ENCODE measurements around the gene SUN2. TPM values are rescaled to one million over a fixed set of nuclear protein-coding genes. Genes with fewer than 3 reads are reported as not detected.

The SUN2 gene
- total and polyA plus RNA-seq, 9 of the 15 experiments (the other 6 are each of a cell fraction or from before 2014, with no cell fraction given): 0.11 to 42.6 (median 16.7) TPM

DNA sequence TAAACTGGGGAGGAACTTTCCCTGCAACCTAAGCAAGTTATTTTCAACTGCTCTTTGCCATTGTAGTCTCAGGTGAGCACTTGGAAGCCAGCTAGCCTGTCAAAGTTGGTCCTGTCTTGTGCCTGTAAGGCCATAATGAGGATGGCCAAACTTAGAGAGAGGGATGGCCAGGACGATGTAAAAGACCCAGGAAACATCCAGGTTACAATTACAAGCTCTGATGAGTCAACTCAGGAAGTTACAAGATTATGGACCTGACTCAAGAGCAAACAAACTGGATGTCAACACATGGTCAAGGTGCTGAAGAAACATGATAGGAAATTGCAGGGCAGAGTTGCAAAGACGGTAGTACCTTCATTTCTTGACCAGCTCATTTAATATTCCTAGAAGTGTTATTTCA, 48.5 kb downstream of the SUN2 start (continued):
- TF ChIP-seq, protein P1, sequence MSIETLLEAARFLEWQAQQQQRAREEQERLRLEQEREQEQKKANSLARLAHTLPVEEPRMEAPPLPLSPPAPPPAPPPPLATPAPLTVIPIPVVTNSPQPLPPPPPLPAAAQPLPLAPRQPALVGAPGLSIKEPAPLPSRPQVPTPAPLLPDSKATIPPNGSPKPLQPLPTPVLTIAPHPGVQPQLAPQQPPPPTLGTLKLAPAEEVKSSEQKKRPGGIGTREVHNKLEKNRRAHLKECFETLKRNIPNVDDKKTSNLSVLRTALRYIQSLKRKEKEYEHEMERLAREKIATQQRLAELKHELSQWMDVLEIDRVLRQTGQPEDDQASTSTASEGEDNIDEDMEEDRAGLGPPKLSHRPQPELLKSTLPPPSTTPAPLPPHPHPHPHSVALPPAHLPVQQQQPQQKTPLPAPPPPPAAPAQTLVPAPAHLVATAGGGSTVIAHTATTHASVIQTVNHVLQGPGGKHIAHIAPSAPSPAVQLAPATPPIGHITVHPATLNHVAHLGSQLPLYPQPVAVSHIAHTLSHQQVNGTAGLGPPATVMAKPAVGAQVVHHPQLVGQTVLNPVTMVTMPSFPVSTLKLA (conservative IDR thresholded peaks at IDR 0.05): peak in 1 of 2 experiments; percentile 34; a peak in 1 of 4 replicates
- TF ChIP-seq MCM3 (IDR thresholded peaks at IDR 0.05) (no peak), SRSF7 (optimal IDR thresholded peaks at IDR 0.05; ENCODE audit: low read depth, low read length) (no peak), NFXL1 (CRISPR knock-in tag; IDR thresholded peaks at IDR 0.05) (no peak), ZNF717 (CRISPR knock-in tag; IDR thresholded peaks at IDR 0.05) (no peak), EHMT2 (IDR thresholded peaks at IDR 0.05) (no peak)

GRCh38 chr22:38706901-38707195, 49.0 kb downstream of the SUN2 start:
- H3K4me1 ChIP-seq (replicated peaks in 1 of 2; ENCODE audit: control insufficient read depth in 2 of 2, insufficient read depth in 2 of 2, low read length in 2 of 2): peaks cover 26 to 36% of the 10 kb centered on the region in 2 experiments; a peak in 4 of 5 replicates
- in situ Hi-C loops (cut with MboI): no loop called here

More at GRCh38 chr22:38706901-38707195, 49.0 kb downstream of the SUN2 start:
- H3K27ac ChIP-seq (ENCODE audit: extremely low read depth, low read depth, low read length): peak overlapping the region; percentile 91
- 0% methylated on average over 4 of the region's 4 CpGs for WGBS (ENCODE audit: insufficient coverage, low coverage, missing lambda C conversion rate)
- FAIRE-seq: no peak
- peak overlapping the region; percentile 86 to 97 for H3K9ac ChIP-seq (ENCODE audit: insufficient read depth in 1 of 2, low read depth in 2 of 2, low read length in 2 of 2)
- H3K36me3 ChIP-seq (ENCODE audit: control insufficient read depth, insufficient read depth, low read length): peaks cover 31% of the 10 kb centered on the region; the same call in 2 of the 3 replicates
- no peaks in the 10 kb centered on the region for H3K9me3 ChIP-seq (replicated peaks; ENCODE audit: control insufficient read depth, insufficient read depth, low read depth, low read length)
- intact Hi-C loops (cut with micrococcal nuclease): no loop called here
- H3K4me2 ChIP-seq (ENCODE audit: insufficient read depth, low read length): peak overlapping the region; percentile 91
- H3K9me1 ChIP-seq (ENCODE audit: control insufficient read depth, insufficient read depth, low read length): no peaks in the 10 kb centered on the region
- POLR2A ChIA-PET: interaction anchor here (0.6 to 2.7 kb wide), 9 partner anchors 8 to 50 kb away, joined by 3 to 9 read pairs (median 6); partner anchors contain the start of gene TOMM22
- BruUV-seq (replicated peaks): no TSS peak
- TF ChIP-seq EP400 (IDR thresholded peaks at IDR 0.05) (0 out of 2 replicates have a peak, but pooled peaks have one; percentile 2), ARHGAP35 (IDR thresholded peaks at IDR 0.05; ENCODE audit: partially characterized antibody) (no peak)
- H4K20me1 ChIP-seq (replicated peaks; ENCODE audit: control insufficient read depth, insufficient read depth, low read length): peaks cover 18% of the 10 kb centered on the region
- H2AFZ ChIP-seq (ENCODE audit: low read depth, low read length): no peak overlapping the region
- no peak for DNase-seq (ENCODE audit: extremely low read depth in 1 of 4, low spot score in 3 of 4)
- H3K4me3 ChIP-seq: peak overlapping the region; percentile 94
- no peaks in the 10 kb centered on the region for H3K27me3 ChIP-seq (ENCODE audit: control insufficient read depth in 2 of 2, insufficient read depth in 2 of 2, low read length in 2 of 2)
- CTCF ChIA-PET (ENCODE audit: low intra/inter-chr PET ratio): no interaction called here
- peaks cover 61% of the 10 kb centered on the region for H3K79me2 ChIP-seq (ENCODE audit: control insufficient read depth, insufficient read depth, low read length)
- no peak for ATAC-seq
